ENCODE results near the gene TUBB.

TUBB gene

DNA sequence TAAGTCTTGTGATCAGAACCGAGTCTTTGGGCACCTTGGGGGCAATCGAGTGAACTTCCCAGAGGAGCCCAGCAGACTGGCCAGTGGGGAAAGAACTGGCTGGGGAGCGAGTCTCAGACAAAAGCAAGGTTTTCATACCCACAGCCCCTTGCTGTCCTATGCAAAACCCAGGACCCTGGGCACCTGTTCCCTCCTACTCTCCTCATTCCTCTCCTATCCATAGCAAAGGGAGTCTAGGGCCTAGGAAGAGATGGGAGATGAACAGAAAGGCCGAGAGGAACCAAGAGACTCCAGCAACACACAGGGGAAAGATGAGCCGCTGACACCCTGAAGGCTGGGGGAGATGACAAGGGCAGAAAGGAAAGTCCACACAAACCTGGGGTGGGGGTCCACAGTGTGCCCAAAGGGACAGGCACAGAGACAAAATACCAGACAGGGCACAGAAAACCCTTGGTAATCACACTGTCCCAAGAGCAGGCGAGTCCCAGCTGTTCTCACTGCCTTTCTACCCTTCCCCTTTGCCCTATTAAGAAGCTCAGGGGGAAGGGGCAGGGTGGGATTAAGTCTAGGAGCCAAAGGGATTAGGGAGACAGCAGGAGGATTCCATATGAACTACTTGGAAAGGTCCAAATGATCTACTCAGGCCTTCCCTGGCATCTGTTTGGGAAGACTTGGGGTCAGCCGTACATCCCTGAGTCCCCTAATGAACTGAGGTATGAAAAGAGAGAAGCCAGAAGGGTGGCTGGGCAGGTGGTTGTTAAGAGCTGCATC, 40.2 kb upstream of the TUBB start:
- CTCF ChIA-PET = interaction anchor here (0.8 to 5.5 kb wide), 9 partner anchors 8 to 391 kb away, joined by 3 to 88 read pairs (median 7); partner anchors contain the start of gene TUBB
- POLR2A ChIA-PET = interaction anchor here (1.2 to 2.7 kb wide), 6 partner anchors 8 to 51 kb away, joined by 4 to 25 read pairs (median 7); partner anchors contain the start of genes MDC1 and TUBB
- TF ChIP-seq FOXK2 (IDR thresholded peaks at IDR 0.05) (no peak), BHLHE40 (IDR thresholded peaks at IDR 0.05; ENCODE audit: borderline replicate concordance) (no peak), HDGF (IDR thresholded peaks at IDR 0.05; ENCODE audit: borderline replicate concordance) (no peak), NFRKB (IDR thresholded peaks at IDR 0.05) (no peak), ELF4 (IDR thresholded peaks at IDR 0.05) (no peak), TARDBP (IDR thresholded peaks at IDR 0.05) (no peak), CTBP1 (IDR thresholded peaks at IDR 0.05; ENCODE audit: borderline replicate concordance) (no peak), L3MBTL2 (conservative IDR thresholded peaks at IDR 0.05) (no peak), ARNT (IDR thresholded peaks at IDR 0.05) (no peak), SP1 (IDR thresholded peaks at IDR 0.05) (no peak), ZNF384 (IDR thresholded peaks at IDR 0.05) (no peak), SUZ12 (IDR thresholded peaks at IDR 0.05) (no peak), FOXA1 (IDR thresholded peaks at IDR 0.05) (no peak), LEF1 (IDR thresholded peaks at IDR 0.05; ENCODE audit: borderline replicate concordance) (no peak), FOXM1 (IDR thresholded peaks at IDR 0.05; ENCODE audit: borderline replicate concordance) (no peak)
- TF ChIP-seq, protein P1, sequence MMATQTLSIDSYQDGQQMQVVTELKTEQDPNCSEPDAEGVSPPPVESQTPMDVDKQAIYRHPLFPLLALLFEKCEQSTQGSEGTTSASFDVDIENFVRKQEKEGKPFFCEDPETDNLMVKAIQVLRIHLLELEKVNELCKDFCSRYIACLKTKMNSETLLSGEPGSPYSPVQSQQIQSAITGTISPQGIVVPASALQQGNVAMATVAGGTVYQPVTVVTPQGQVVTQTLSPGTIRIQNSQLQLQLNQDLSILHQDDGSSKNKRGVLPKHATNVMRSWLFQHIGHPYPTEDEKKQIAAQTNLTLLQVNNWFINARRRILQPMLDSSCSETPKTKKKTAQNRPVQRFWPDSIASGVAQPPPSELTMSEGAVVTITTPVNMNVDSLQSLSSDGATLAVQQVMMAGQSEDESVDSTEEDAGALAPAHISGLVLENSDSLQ (IDR thresholded peaks at IDR 0.05) = no peak
- DNase-seq (ENCODE audit: extremely low spot score) = no peak

DNA sequence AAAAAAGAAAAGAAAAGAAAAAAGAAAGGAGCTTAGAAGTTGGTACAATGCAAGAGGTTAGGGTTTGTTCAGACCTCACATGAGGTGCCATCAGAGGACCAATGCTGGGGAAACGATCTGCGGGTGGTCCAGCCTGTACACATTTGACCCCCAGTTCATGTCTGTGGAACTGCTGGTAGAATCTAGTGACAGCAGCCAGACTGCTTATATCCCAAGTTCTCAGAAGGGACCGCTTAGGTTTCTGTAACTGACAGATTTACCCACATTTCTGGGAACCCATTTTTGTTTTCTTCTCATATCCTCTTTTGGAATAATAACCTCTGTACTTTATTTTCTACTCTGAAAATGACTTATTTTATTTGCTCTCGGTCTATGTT, 38.4 kb upstream of the TUBB start:
- ChIA-PET POLR2A (interaction anchor here (0.6 to 1.7 kb wide), 7 partner anchors 9 to 49 kb away, joined by 3 to 15 read pairs (median 5); partner anchors contain the start of genes DHX16, MDC1, NRM and TUBB), CTCF (interaction anchor here (0.7 to 5.5 kb wide), 5 partner anchors 9 to 405 kb away, joined by 3 to 88 read pairs (median 5); partner anchors contain the start of genes DHX16 and TUBB)
- TF ChIP-seq ELF4 (IDR thresholded peaks at IDR 0.05) = no peak
- TF ChIP-seq, protein P1 (IDR thresholded peaks at IDR 0.05) = no peak
- TF ChIP-seq SP1 (IDR thresholded peaks at IDR 0.05) = no peak
- TF ChIP-seq SUZ12 (IDR thresholded peaks at IDR 0.05) = no peak
- TF ChIP-seq HDGF (IDR thresholded peaks at IDR 0.05; ENCODE audit: borderline replicate concordance) = no peak
- TF ChIP-seq LEF1 (IDR thresholded peaks at IDR 0.05; ENCODE audit: borderline replicate concordance) = no peak
- no peak for TF ChIP-seq ARNT (IDR thresholded peaks at IDR 0.05)
- no peak for TF ChIP-seq FOXK2 (IDR thresholded peaks at IDR 0.05)
- TF ChIP-seq TARDBP (IDR thresholded peaks at IDR 0.05) = no peak
- no peak for TF ChIP-seq CTBP1 (IDR thresholded peaks at IDR 0.05; ENCODE audit: borderline replicate concordance)
- TF ChIP-seq FOXA1 (IDR thresholded peaks at IDR 0.05) = no peak
- TF ChIP-seq BHLHE40 (IDR thresholded peaks at IDR 0.05; ENCODE audit: borderline replicate concordance) = no peak
- no peak for TF ChIP-seq L3MBTL2 (conservative IDR thresholded peaks at IDR 0.05)
- no peak for TF ChIP-seq NFRKB (IDR thresholded peaks at IDR 0.05)
- TF ChIP-seq ZNF384 (IDR thresholded peaks at IDR 0.05) = no peak
- DNase-seq (ENCODE audit: extremely low spot score) = no peak

DNA sequence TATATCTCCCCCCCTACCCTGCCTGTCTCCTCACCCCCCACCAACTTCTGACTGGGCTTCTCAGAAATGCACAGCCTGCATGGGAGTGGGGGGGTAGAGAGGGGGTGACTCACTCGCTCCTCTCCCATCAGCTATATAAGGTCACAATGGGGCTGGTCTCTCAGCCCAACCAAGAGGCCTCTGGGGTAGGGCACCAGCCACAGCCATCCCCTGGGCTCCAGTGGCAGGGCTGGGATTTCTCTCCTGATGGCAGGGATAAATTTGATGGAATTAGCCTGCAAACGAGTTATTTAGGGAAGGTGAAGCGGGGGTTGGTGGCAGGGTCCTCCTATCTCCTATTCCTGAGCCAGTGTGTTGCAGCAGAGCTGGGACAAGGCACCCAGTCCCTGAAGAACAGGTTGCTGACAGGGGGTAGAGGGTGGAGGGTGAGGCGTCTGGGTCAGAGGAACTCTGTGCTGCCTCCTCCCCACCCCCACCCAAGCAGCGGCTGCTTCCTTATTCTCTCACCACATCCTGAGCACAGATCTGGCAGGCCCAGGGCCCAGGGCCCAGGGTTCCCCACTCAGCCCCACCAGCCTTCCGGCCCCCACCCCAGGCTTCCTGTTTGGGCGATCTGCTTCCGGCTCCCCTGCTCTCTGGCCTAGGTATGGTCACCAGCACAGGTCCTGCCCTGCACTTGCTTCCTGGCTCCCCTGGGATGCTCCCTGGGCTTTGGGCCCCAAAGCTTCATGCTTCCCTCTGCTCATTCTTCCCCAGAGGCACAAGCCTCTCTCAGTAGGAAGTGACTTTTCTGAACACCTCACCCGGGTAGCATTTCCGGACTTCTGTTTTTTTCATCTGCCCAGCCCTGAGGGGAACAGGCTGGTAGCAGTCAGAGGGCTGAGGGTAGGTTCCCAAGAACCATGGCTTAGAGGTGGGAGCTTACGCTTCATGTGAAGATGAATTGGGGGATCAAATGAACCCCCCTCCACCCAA, 37.7 kb upstream of the TUBB start:
- CTCF ChIA-PET = interaction anchor here (0.6 to 5.5 kb wide), 4 partner anchors 39 to 405 kb away, joined by 4 to 88 read pairs (median 19); partner anchors contain the start of gene TUBB
- POLR2A ChIA-PET = interaction anchor here (1.0 to 1.7 kb wide), 8 partner anchors 9 to 48 kb away, joined by 3 to 15 read pairs (median 4); partner anchors contain the start of genes DHX16, MDC1, NRM and TUBB
- DNase-seq (ENCODE audit: extremely low spot score) = no peak
- TF ChIP-seq ELF4 (IDR thresholded peaks at IDR 0.05) (no peak), L3MBTL2 (conservative IDR thresholded peaks at IDR 0.05) (no peak), SP1 (IDR thresholded peaks at IDR 0.05) (no peak), HDGF (IDR thresholded peaks at IDR 0.05; ENCODE audit: borderline replicate concordance) (no peak), FOXM1 (IDR thresholded peaks at IDR 0.05; ENCODE audit: borderline replicate concordance) (no peak), FOXA1 (IDR thresholded peaks at IDR 0.05) (no peak), CTBP1 (IDR thresholded peaks at IDR 0.05; ENCODE audit: borderline replicate concordance) (no peak), NFRKB (IDR thresholded peaks at IDR 0.05) (no peak), LEF1 (IDR thresholded peaks at IDR 0.05; ENCODE audit: borderline replicate concordance) (no peak), TARDBP (IDR thresholded peaks at IDR 0.05) (no peak), FOXK2 (IDR thresholded peaks at IDR 0.05) (no peak), SUZ12 (IDR thresholded peaks at IDR 0.05) (no peak)
- TF ChIP-seq, protein P1 (IDR thresholded peaks at IDR 0.05) = no peak

DNA sequence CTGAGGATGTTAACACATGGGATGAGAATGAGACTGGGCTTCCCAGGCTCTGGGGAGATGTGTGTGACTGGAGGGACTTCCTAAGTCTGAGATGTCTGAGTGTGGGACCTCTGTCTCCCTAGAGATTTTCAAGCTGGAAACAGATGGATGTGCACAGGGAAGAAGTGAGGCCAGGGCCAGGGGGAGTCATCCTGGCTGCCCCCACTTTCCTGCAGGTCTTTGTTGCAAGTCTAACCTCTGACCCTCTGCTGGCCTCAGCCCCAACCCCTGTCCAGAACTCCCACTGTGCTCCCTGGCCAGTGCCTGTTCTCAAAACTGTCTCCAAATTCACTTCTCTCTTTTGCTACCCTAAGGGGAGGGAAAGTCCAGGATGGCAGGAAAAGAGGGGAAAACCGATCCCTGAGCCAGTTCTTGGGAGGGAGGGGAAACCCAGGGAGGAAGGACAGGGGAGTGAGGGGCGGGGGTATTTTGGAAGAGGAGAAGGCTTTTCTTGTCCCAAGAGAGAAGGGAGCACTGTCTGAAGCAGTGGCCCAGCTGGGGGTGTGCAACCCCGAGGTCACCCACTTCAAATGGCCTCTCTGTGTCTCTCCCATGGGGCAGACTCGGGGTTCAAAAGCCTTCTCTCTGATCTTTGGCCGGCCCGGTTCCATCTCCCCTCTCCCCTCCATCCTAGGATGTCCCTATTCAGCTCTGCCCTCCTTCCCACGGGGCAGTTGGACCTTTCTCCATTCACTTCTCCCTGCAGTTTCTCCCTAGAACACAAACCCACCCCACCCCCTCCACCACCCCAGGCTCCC, 36.8 kb upstream of the TUBB start:
- TF ChIP-seq ELF4 (IDR thresholded peaks at IDR 0.05) (no peak), FOXK2 (IDR thresholded peaks at IDR 0.05) (no peak), CTBP1 (IDR thresholded peaks at IDR 0.05; ENCODE audit: borderline replicate concordance) (no peak)
- ChIA-PET POLR2A (interaction anchor here (1.1 to 1.2 kb wide), 3 partner anchors 34 to 43 kb away, joined by 3 to 6 read pairs (median 3); partner anchors contain the start of gene MDC1), CTCF (interaction anchor here (5.5 kb wide), 1 partner anchor 47 kb away, joined by 88 read pairs; no protein-coding TSS in a partner anchor)
- no peak for DNase-seq (ENCODE audit: extremely low spot score)

All from HEK293T (cell line).